T47D (cell line): ENCODE results near the gene TFF3.
A peak's percentile ranks its signal among the peaks of the same experiment; 100 is the strongest.

ENCODE experiments used
- DNase-seq, 2 experiments: peaks; one replicate each; pipeline versions ENCODE4 v3.0.0 to v3.0.0-alpha.2; 2011 to 2012; ENCODE audit warnings: low read depth in 1 of 2, low spot score in 1 of 2
- JUND ChIP-seq: IDR thresholded peaks from 2 replicates; pipeline ENCODE4 v1.6.1; 2012; ENCODE audit warnings: low read depth
- in situ Hi-C: cut with HindIII; loops from 2 replicates; pipeline ENCODE4 v1.10.0; 2016; ENCODE audit warnings: low sequenced_read_pairs, low pct_unique_long_range_greater_than_20kb

The TFF3 gene

GRCh38 chr21:42330380-42331371 is 15.5 kb upstream of the TFF3 start:
- in situ Hi-C loops: no loop called here

DNA sequence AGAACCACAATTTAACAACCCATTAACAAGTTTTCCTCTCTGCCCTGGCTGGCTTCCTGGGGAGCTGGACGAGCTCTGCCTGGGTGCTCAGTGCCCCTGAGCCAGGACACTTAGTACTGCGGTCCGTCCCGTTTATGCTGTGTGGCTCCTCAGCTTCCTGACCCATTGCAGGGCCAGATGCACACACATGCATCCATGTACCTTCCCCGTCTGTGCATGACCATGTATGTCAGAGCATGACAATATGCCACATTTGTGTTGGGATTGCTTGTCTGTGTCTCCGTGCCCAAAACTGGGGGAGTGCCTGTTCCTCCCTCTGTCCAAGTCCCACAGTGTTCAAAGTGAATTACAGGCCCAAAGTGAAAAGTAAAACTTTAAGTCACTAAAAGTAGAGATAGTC is 9.7 kb upstream of the TFF3 start:
- in situ Hi-C loops: no loop called here
- TF ChIP-seq JUND: no peak
- no peak for DNase-seq

More at GRCh38 chr21:42330380-42331371, 15.5 kb upstream of the TFF3 start:
- peak in 1 of 2 experiments; percentile 43 for DNase-seq
- TF ChIP-seq JUND: no peak

GRCh38 chr21:42321845-42322244 is 6.6 kb upstream of the TFF3 start:
- no peak for DNase-seq
- in situ Hi-C loops: no loop called here
- no peak for TF ChIP-seq JUND

- no peak for DNase-seq
- in situ Hi-C loops: no loop called here
- no peak for TF ChIP-seq JUND
Observed at GRCh38 chr21:42321231-42321630, 6.0 kb upstream of the TFF3 start.

DNA sequence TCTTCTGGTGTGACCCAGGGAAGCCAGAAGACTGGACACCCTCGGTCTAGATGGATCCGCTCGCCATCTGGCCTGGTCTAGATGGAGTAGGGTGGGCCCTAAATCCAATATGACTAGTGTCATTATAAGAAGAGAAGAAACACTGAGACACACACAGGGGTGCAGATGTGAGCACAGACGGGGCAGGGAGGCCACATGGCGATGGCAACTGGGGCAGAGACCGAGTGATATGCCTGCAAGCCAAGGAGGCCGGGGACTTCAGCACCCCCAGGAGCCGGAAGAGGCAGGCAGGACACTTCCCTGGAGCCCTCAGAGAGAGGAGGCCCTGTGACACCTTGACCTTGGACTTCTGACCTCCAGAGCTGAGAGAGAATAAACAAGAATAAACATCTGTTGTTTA is 5.6 kb upstream of the TFF3 start:
- in situ Hi-C loops: no loop called here
- no peak for TF ChIP-seq JUND

GRCh38 chr21:42319851-42320572 is 4.8 kb upstream of the TFF3 start:
- TF ChIP-seq JUND: no peak
- DNase-seq: peak in 1 of 2 experiments; percentile 82

More for the DNA sequence above, 5.6 kb upstream of the TFF3 start:
- DNase-seq: no peak

DNA sequence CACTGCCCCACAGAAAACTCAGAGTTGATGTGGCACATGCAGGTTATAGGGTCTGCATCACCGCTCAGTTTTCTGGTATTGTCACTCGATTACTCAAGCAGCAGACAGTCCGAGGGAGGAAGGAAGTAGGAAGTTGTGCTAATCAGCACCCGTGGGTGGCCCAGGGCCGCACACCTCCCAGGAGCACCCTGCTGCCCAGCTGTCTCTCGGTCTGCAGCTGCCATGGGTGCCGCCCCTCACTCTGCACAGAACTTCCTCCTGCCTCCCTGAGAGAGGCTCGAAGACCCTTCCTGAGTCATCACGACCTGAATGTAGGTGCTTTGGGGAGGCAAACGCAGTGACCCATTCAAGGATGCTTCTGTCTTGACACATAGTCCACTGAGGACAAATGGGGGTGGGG is 4.2 kb upstream of the TFF3 start:
- peak in 1 of 2 experiments; percentile 37 for DNase-seq
- in situ Hi-C loops: no loop called here

More at GRCh38 chr21:42319851-42320572, 4.8 kb upstream of the TFF3 start:
- in situ Hi-C loops: no loop called here

DNA sequence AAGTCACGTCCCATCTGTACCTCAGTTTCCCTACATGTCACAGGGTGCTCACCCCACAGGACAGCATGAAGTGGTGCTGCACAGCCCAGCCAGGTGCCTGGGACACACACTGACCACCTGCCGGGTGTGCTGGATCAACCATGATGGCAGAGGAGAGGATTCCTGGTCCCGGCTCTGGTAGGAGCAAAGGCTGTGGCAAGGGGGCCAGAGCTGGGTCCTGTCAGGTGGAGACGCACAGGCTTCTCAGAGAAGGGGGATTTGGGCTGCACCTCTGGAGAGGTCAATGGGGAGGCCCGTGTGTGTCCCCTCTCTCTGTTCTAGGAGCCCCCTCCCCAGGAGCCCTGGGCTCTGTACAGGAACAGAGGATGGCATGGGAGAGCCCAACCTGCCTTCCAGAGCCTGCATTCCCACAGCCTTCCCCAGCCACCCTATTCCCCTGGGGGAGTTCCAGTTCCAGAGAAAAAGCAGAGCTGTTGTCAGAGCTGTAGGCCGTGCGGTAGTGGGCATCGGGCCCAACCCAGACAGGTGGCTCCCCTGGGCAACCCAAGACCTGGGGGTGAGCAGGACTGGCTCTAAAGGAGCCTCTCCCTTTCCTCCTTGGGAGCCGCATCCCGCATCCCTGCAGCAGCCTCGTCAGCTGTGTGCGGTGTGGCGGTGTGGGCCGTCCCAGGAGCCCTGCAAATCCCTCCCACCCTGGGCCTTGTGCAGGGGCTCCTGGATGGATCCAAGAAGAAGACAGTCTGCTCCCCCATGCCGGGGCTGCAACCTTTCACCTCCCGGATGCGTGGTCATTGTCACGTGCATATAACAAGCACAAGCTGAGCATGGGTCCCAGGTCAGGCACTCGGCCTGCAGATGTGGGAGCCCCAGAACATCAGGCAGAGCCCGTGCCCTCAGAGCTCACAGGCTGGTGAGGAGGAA is 2.9 kb upstream of the TFF3 start:
- in situ Hi-C loops: no loop called here
- no peak for DNase-seq
- no peak for TF ChIP-seq JUND

More for the DNA sequence above, 4.2 kb upstream of the TFF3 start:
- no peak for TF ChIP-seq JUND

DNA sequence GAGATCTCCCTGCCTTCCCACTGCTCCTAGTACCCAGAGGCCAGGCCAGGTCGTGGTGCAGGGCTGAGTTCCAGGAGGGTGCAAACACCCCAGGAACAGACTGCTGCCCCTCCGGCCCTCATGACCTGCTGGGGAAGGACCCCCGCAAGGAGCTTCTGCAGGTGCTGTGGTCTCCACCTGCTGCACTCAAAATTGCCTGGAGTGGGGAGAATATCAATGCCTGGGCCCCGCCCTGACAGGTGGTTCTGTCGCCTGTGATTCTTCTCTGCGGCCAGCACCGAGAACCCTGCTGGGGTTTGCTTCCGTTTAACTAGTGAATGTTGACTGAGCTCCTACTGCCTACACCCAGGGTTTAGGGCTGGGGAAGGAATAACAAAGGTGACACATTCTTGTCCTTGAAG is 2.1 kb upstream of the TFF3 start:
- no peak for TF ChIP-seq JUND
- no peak for DNase-seq
- in situ Hi-C loops: no loop called here

GRCh38 chr21:42316891-42317290 is 1.7 kb upstream of the TFF3 start:
- in situ Hi-C loops: no loop called here
- no peak for TF ChIP-seq JUND
- DNase-seq: no peak

- no peak for TF ChIP-seq JUND
- DNase-seq: no peak
- in situ Hi-C loops: no loop called here
Observed at GRCh38 chr21:42314616-42315295, 453 bp downstream of the TFF3 start.

GRCh38 chr21:42313501-42313969 is 1.7 kb downstream of the TFF3 start:
- TF ChIP-seq JUND: no peak
- in situ Hi-C loops: no loop called here
- DNase-seq: peak in 1 of 2 experiments; percentile 64
